ENCODE measurements around the gene DSCAML1. TPM values are rescaled to one million over a fixed set of nuclear protein-coding genes. Genes with fewer than 3 reads are reported as not detected.
"Not testable (repeated sequence)": the region's sequence is repeated elsewhere in the genome, so short reads cannot be mapped to it uniquely, and the experiment has no call there.

DSCAML1 gene
- total RNA-seq, 1 experiment from 2014 or later, result 0.59 TPM

DNA sequence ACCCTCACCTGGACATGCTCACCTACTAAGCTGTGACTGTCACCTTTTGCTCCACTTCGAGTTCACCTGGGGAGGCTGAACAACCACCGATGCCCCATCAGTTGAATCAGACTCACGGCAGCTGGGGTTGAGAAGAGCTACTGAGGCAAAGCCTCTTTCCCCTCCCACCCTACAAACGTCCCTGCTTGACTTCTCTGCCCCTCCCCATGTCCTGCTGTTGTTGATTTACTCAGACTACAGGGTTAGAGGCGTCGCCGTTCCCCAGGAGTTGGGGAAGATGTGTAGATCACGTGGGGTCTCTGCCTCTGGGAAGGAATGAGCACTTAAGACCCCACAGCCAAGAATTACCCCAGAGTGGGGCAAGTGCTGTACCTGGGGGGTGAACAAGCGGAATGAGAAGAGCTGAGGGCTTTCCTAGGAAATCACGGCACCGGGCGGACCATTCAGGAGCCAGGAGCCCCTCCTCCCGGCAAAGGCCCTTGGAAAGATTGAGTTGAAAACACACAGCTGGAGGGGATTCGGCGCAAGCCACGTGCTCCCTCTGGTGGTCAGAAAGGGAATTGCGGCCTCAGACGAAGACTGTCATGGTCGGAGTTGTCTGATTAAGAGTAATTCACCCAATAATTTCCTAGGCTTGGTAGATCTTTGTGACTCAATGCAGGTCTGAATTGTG lies 20.5 kb upstream of the DSCAML1 start:
- Histone ChIP-seq H3K4me3 (ENCODE audit: insufficient read depth, low read depth, low read length) (peak overlapping the region; percentile 12; the same call in 1 of the 2 replicates), H3K27me3 (ENCODE audit: control insufficient read depth, insufficient read depth, low read length) (no peaks in the 10 kb centered on the region; the same call in 1 of the 2 replicates), H3K36me3 (replicated peaks; ENCODE audit: control insufficient read depth, insufficient read depth, low read length) (no peaks in the 10 kb centered on the region)
- peak; percentile 90 for DNase-seq

- Histone ChIP-seq H3K27me3 (ENCODE audit: control insufficient read depth, insufficient read depth, low read length) (no peaks in the 10 kb centered on the region), H3K36me3 (replicated peaks; ENCODE audit: control insufficient read depth, insufficient read depth, low read length) (no peaks in the 10 kb centered on the region), H3K4me3 (ENCODE audit: insufficient read depth, low read depth, low read length) (no peak overlapping the region)
- peak; percentile 32 for DNase-seq
Observed at GRCh38 chr11:117816846-117817367, 19.9 kb upstream of the DSCAML1 start.

GRCh38 chr11:117816151-117816741 lies 19.2 kb upstream of the DSCAML1 start:
- Histone ChIP-seq H3K4me3 (ENCODE audit: insufficient read depth, low read depth, low read length) (no peak overlapping the region), H3K36me3 (replicated peaks; ENCODE audit: control insufficient read depth, insufficient read depth, low read length) (no peaks in the 10 kb centered on the region)
- DNase-seq, result peak; percentile 70

DNA sequence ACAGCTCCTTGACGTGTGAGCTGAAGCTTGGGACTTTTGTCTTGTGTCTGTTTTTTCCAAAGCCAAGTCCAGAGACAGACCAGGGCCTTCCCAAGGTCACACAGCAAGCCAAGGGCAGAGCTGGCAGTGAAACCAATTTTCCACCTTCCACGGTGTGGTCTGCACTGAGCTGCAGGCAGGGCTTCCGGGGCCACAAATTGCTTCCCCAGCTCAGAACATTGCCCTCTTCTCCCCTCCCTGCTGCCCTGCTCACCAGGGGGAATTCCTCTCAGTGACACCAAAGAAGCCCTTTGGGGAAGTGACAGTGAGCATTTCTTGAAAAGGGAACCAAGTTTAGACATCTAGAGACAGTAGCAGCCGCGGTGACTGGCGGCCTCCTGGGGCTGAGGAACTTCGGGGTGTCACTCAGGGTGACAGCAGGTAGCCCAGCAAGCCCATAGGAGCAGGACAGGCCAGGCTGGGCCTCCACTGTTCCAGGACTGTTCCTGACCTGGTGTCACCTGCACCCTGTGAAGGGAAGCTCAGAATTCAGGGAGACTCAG lies 18.3 kb upstream of the DSCAML1 start:
- Histone ChIP-seq H3K4me3 (ENCODE audit: insufficient read depth, low read depth, low read length) (no peak overlapping the region), H3K36me3 (replicated peaks; ENCODE audit: control insufficient read depth, insufficient read depth, low read length) (no peaks in the 10 kb centered on the region)
- no peak for DNase-seq

More at GRCh38 chr11:117816151-117816741, 19.2 kb upstream of the DSCAML1 start:
- no peaks in the 10 kb centered on the region for H3K27me3 ChIP-seq (ENCODE audit: control insufficient read depth, insufficient read depth, low read length)

GRCh38 chr11:117814766-117815261 lies 17.8 kb upstream of the DSCAML1 start:
- H3K36me3 ChIP-seq (replicated peaks; ENCODE audit: control insufficient read depth, insufficient read depth, low read length), result no peaks in the 10 kb centered on the region
- H3K27me3 ChIP-seq (ENCODE audit: control insufficient read depth, insufficient read depth, low read length), result no peaks in the 10 kb centered on the region
- peak; percentile 39 for DNase-seq
- no peak overlapping the region for H3K4me3 ChIP-seq (ENCODE audit: insufficient read depth, low read depth, low read length)

More for the DNA sequence above, 18.3 kb upstream of the DSCAML1 start:
- no peaks in the 10 kb centered on the region for H3K27me3 ChIP-seq (ENCODE audit: control insufficient read depth, insufficient read depth, low read length)

DNA sequence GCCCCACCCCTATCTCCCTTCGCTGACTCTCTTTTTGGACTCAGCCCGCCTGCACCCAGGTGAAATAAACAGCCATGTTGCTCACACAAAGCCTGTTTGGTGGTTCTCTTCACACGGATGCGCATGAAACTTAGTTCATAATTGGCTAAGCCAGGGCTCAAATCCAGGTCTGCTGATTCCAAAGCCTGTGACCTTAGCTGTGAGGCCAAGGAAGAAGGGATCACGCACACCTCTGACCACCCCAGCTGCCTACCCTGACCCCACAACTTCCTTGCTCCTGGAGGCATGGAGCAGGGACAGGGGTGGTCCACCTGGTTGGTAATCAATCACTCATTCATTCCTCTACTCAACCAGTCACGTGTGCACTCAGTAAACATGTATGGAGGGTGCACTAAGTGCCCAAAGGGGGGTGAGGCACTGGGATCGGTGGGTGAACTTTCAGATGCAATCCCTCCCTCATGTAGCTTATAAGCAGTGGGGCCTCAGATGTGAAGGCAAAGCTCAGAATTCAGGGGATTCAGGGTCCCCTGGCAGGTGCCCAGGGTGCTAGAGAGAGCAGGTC lies 17.3 kb upstream of the DSCAML1 start:
- H3K27me3 ChIP-seq (ENCODE audit: control insufficient read depth, insufficient read depth, low read length), result no peaks in the 10 kb centered on the region
- no peak for DNase-seq
- no peaks in the 10 kb centered on the region for H3K36me3 ChIP-seq (replicated peaks; ENCODE audit: control insufficient read depth, insufficient read depth, low read length)
- H3K4me3 ChIP-seq (ENCODE audit: insufficient read depth, low read depth, low read length), result no peak overlapping the region

- not testable (repeated sequence) for H3K36me3 ChIP-seq (replicated peaks; ENCODE audit: control insufficient read depth, insufficient read depth, low read length); H3K27me3 ChIP-seq (ENCODE audit: control insufficient read depth, insufficient read depth, low read length); DNase-seq; H3K4me3 ChIP-seq (ENCODE audit: insufficient read depth, low read depth, low read length)
Observed at GRCh38 chr11:117810056-117810451, 13.0 kb upstream of the DSCAML1 start.

DNA sequence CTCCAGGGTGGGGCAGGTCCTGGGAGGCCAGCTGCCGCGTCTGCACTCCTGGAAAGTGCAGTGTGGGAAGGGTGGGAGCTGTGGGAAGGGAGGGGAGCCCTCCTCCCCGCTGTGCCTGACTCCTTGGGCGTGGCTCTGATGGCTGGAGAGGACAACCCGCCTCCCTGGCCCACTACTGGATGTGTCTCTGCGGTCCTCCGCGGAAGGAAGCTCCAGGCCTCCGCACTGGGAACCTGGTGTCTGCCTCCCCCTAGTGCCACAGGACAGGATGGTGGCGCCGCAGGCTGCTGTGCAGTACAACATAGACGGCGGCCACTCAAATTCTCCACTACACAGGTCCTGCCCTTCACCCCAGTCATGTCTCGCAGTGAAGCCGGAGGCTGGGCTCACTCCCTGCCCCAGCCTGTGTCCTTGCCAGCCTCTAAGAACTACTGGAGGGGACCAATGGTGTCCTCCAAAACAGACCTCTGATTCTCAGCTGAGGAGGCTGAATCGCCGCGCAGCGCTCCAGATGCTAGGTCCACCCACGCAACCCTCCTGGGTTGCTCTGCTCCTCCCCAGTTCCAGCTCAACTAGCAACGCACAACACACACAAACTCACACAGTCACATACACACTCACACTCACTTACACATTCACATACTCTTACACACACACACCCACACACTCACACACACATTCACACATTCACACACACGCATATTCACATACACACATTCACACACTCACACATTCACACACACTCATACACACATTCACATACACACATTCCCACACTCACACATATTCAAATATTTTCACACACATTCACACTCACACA lies 12.4 kb upstream of the DSCAML1 start:
- DNase-seq, result peak; percentile 88
- Histone ChIP-seq H3K27me3 (ENCODE audit: control insufficient read depth, insufficient read depth, low read length) (no peaks in the 10 kb centered on the region), H3K4me3 (ENCODE audit: insufficient read depth, low read depth, low read length) (no peak overlapping the region), H3K36me3 (replicated peaks; ENCODE audit: control insufficient read depth, insufficient read depth, low read length) (no peaks in the 10 kb centered on the region)

- no peak for DNase-seq
- H3K36me3 ChIP-seq (replicated peaks; ENCODE audit: control insufficient read depth, insufficient read depth, low read length), result no peaks in the 10 kb centered on the region
- H3K27me3 ChIP-seq (ENCODE audit: control insufficient read depth, insufficient read depth, low read length), result no peaks in the 10 kb centered on the region
- no peak overlapping the region for H3K4me3 ChIP-seq (ENCODE audit: insufficient read depth, low read depth, low read length)
Observed at GRCh38 chr11:117808784-117809183, 11.8 kb upstream of the DSCAML1 start.

GRCh38 chr11:117807482-117808327 lies 10.7 kb upstream of the DSCAML1 start:
- no peak overlapping the region for H3K4me3 ChIP-seq (ENCODE audit: insufficient read depth, low read depth, low read length)
- peak; percentile 88 for DNase-seq
- no peaks in the 10 kb centered on the region for H3K36me3 ChIP-seq (replicated peaks; ENCODE audit: control insufficient read depth, insufficient read depth, low read length)
- H3K27me3 ChIP-seq (ENCODE audit: control insufficient read depth, insufficient read depth, low read length), result no peaks in the 10 kb centered on the region

GRCh38 chr11:117806846-117807245 lies 9.8 kb upstream of the DSCAML1 start:
- DNase-seq, result no peak

GRCh38 chr11:117805045-117805444 lies 8.0 kb upstream of the DSCAML1 start:
- H3K36me3 ChIP-seq (replicated peaks; ENCODE audit: control insufficient read depth, insufficient read depth, low read length), result no peaks in the 10 kb centered on the region
- no peak overlapping the region for H3K4me3 ChIP-seq (ENCODE audit: insufficient read depth, low read depth, low read length)
- no peak for DNase-seq
- no peaks in the 10 kb centered on the region for H3K27me3 ChIP-seq (ENCODE audit: control insufficient read depth, insufficient read depth, low read length)

More at GRCh38 chr11:117806846-117807245, 9.8 kb upstream of the DSCAML1 start:
- no peak overlapping the region for H3K4me3 ChIP-seq (ENCODE audit: insufficient read depth, low read depth, low read length)
- no peaks in the 10 kb centered on the region for H3K36me3 ChIP-seq (replicated peaks; ENCODE audit: control insufficient read depth, insufficient read depth, low read length)
- H3K27me3 ChIP-seq (ENCODE audit: control insufficient read depth, insufficient read depth, low read length), result no peaks in the 10 kb centered on the region

- no peaks in the 10 kb centered on the region for H3K36me3 ChIP-seq (replicated peaks; ENCODE audit: control insufficient read depth, insufficient read depth, low read length)
- DNase-seq, result no peak
- peaks cover 7% of the 10 kb centered on the region for H3K27me3 ChIP-seq (ENCODE audit: control insufficient read depth, insufficient read depth, low read length)
- H3K4me3 ChIP-seq (ENCODE audit: insufficient read depth, low read depth, low read length), result no peak overlapping the region
Observed at GRCh38 chr11:117803896-117804295, 6.9 kb upstream of the DSCAML1 start.
